Raji (cell line): Measurements from ENCODE around the gene FCRL3.

Source experiments
- POLR2A ChIP-seq: IDR thresholded peaks from 2 replicates; pipeline ENCODE4 v1.6.1; 2011; ENCODE audit warnings: low read depth, low read length, control low read depth; ENCODE audit not compliant: insufficient read depth

The FCRL3 gene

GRCh38 chr1:157697781-157698569 is 2.6 kb downstream of the FCRL3 start:
- TF ChIP-seq POLR2A = no peak

GRCh38 chr1:157696966-157697628 is 3.5 kb downstream of the FCRL3 start:
- TF ChIP-seq POLR2A = no peak

GRCh38 chr1:157695417-157695816 is 5.2 kb downstream of the FCRL3 start:
- TF ChIP-seq POLR2A = no peak

- no peak for TF ChIP-seq POLR2A
These were observed 9.2 kb downstream of the FCRL3 start for GRCh38 chr1:157691285-157691920.

- TF ChIP-seq POLR2A = no peak
These were observed 17.7 kb downstream of the FCRL3 start for GRCh38 chr1:157682710-157683437.

DNA sequence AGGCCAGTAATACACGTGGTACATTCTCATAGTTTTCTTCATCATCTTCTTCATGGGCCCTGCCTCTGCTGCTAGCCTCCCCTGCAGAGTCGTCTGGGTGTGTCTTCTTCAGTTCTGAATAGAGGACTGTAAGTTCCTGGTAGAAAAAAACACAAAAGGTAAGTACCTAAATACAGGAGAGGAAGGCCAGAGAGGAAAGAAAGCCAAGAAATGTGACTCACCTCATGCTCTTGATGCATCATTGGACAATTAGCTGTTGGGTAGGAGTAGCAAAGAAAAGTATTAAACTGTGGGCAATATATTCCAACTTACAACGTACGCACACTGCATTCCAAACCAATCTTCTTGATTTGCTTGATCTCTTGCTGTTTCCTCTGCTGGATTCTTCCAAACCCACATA is 21.8 kb downstream of the FCRL3 start:
- TF ChIP-seq POLR2A = no peak

- no peak for TF ChIP-seq POLR2A
These were observed 27.6 kb downstream of the FCRL3 start for GRCh38 chr1:157673008-157673407.

- TF ChIP-seq POLR2A = no peak
These were observed 28.7 kb downstream of the FCRL3 start for GRCh38 chr1:157671895-157672294.

DNA sequence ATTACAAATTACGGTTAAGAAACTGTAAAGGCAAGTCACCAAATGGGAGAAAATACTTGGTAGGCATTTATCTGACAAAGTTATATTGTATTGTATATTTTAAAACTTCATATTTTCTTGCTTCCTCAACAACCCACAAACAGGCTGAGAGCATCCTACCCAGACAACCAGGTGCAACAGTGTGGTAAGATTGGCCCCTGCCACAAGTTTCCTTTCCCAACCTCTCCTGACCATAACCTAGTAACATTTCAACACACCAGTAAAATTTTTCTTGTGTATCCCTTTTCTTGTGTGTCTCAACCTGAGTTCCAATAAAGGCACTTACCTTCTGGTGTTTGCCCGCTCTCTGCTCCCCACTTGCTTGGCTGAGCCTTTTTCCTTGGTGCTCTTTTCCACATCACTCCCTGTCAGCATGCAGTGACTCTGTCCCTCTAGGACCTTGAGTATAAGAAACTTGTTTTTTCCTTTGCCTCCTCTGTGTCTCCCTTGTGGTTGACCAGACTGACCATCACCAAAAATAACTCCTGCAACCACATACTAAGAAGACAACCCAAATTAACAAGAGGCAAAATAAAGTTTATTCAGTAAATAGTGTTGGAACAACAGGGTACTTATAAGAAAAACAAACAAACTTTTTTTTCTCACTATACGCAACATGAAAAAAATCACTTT is 40.9 kb downstream of the FCRL3 start:
- no peak for TF ChIP-seq POLR2A

GRCh38 chr1:157658571-157658970 is 42.0 kb downstream of the FCRL3 start:
- TF ChIP-seq POLR2A = no peak

- TF ChIP-seq POLR2A = no peak
These were observed 47.1 kb downstream of the FCRL3 start for GRCh38 chr1:157653494-157653873.

DNA sequence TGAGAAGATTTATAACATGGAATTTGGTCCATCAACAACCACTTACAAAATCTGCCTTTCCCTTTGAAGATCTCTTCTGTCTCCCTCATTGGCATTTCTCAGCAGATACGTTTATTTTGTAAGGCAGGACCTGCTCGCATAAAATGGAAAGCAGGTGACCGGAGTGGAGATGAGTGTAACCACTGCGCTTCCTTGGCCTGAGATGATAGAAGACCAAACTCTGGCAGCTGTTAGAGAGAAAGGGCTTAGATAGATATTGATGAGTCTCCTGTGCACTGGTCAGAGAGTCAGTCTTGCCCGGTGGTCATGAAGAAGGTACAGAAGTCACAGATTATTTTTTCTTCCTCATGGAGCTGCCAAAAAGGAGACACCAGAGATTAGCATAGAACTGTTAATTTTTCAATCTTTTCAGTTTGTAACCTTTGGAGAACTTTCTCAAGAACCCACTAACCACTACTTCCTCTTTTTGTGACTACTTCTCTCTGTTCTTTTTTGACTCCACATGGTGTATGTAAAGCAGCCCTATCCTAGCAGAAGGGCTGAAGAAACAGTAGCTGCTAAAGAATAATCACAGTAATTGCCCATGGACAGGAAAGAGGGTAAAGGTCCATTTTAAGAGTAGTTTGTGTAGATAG is 47.6 kb downstream of the FCRL3 start:
- TF ChIP-seq POLR2A = no peak

DNA sequence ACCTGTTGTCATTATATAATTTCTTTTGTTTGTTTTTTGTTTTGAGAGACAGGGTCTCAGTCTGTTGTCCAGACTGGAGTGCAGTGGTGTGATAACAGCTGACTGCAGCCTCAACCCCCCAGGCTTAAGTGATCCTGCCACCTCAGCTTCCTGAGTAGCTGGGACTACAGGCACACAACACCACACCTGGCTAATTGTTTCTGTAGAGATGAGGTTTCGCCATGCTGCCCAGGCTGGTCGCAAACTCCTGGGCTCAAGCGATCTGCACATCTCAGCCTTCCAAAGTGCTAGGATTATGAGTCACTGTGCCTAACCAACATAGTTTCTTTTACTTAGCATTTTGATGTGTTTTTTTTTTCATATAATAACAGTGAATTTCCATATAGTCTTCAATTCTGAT is 52.3 kb downstream of the FCRL3 start:
- no peak for TF ChIP-seq POLR2A

DNA sequence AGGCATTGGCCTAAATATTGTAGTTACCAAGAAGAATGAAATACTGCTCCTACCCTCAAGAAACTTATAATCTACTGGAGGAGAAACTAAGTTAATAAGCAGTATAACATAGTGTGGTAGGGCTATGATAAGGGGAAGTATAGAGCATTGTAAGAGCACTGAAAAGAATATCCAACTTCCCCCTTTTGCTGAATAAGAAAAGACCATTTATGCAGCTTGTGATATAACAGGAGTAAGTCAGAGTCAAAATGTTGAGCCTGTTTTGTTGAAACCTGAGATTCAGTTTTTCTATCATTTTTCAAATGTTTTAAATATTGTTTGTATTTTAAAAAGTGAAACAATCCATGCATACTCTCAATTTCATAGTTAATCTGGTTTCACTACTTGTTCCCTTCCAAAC is 54.4 kb downstream of the FCRL3 start:
- TF ChIP-seq POLR2A = no peak
